Brain microvascular endothelial cell (primary cell): Measurements from ENCODE around the gene ZNF518A.

Source experiments
- DNase-seq: peaks from one replicate; pipeline ENCODE4 v3.0.0-alpha.2; 2020
- H3K27ac ChIP-seq: fragments of 250-450 bp; sonication (Bioruptor Pico); 2 replicates; pipeline ENCODE4 v1.5.1; 2020; ENCODE audit warnings: mild to moderate bottlenecking, moderate library complexity
- H3K27me3 ChIP-seq: fragments of 250-450 bp; sonication (Bioruptor Pico); replicated peaks from 2 replicates; pipeline ENCODE4 v1.5.1; 2020; ENCODE audit warnings: mild to moderate bottlenecking
- H3K36me3 ChIP-seq: fragments of 250-450 bp; sonication (Bioruptor Pico); replicated peaks from 2 replicates; pipeline ENCODE4 v1.5.1; 2020; ENCODE audit warnings: mild to moderate bottlenecking
- H3K4me3 ChIP-seq: 2 replicates; pipeline ENCODE4 v1.5.1; 2011; ENCODE audit warnings: low read depth, mild to moderate bottlenecking, control low read depth, low read length, moderate library complexity
- in situ Hi-C: cut with HindIII; loops from 2 replicates; pipeline ENCODE4 v1.10.0; 2017; ENCODE audit warnings: low sequenced_read_pairs, low pct_ligation_motif_present
- TF ChIP-seq, protein P1 (sequence below): IDR thresholded peaks from 2 replicates; pipeline ENCODE4 v1.5.1; 2011; ENCODE audit warnings: low read depth, mild to moderate bottlenecking, moderate library complexity, low read length, control low read depth, inconsistent platforms; ENCODE audit errors: missing control alignments

The ZNF518A gene

GRCh38 chr10:96136810-96137209 is 6.7 kb downstream of the ZNF518A start:
- in situ Hi-C loops, result no loop called here
- no peak for DNase-seq
- H3K36me3 ChIP-seq, result no peaks in the 10 kb centered on the region
- no peak overlapping the region for H3K4me3 ChIP-seq
- no peak overlapping the region for H3K27ac ChIP-seq
- TF ChIP-seq, protein P1, sequence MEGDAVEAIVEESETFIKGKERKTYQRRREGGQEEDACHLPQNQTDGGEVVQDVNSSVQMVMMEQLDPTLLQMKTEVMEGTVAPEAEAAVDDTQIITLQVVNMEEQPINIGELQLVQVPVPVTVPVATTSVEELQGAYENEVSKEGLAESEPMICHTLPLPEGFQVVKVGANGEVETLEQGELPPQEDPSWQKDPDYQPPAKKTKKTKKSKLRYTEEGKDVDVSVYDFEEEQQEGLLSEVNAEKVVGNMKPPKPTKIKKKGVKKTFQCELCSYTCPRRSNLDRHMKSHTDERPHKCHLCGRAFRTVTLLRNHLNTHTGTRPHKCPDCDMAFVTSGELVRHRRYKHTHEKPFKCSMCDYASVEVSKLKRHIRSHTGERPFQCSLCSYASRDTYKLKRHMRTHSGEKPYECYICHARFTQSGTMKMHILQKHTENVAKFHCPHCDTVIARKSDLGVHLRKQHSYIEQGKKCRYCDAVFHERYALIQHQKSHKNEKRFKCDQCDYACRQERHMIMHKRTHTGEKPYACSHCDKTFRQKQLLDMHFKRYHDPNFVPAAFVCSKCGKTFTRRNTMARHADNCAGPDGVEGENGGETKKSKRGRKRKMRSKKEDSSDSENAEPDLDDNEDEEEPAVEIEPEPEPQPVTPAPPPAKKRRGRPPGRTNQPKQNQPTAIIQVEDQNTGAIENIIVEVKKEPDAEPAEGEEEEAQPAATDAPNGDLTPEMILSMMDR, result no peak
- no peaks in the 10 kb centered on the region for H3K27me3 ChIP-seq

DNA sequence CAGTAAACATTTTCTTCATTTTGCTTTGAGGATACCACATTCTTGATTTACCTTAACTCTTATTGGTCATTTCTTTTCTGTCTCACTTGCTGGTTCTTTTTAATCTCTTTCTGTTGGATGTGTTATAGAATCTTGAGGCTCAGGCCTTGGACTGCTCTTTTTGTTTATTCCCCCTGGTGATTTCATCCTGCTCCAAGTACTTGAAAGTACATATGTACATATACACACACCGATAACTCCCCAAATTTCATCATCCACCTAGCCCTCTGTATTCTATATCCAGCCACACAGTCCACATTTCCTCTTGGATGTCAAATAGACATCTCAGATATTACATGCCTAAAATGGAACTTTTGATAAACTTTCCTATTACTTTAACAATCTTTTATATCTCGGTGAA is 7.5 kb downstream of the ZNF518A start:
- TF ChIP-seq, protein P1, result no peak
- no peak overlapping the region for H3K4me3 ChIP-seq
- no peaks in the 10 kb centered on the region for H3K36me3 ChIP-seq
- in situ Hi-C loops, result no loop called here
- no peak for DNase-seq
- H3K27ac ChIP-seq, result no peak overlapping the region
- no peaks in the 10 kb centered on the region for H3K27me3 ChIP-seq

- DNase-seq, result no peak
- H3K27me3 ChIP-seq, result no peaks in the 10 kb centered on the region
These were observed 8.0 kb downstream of the ZNF518A start for GRCh38 chr10:96138102-96138501.

DNA sequence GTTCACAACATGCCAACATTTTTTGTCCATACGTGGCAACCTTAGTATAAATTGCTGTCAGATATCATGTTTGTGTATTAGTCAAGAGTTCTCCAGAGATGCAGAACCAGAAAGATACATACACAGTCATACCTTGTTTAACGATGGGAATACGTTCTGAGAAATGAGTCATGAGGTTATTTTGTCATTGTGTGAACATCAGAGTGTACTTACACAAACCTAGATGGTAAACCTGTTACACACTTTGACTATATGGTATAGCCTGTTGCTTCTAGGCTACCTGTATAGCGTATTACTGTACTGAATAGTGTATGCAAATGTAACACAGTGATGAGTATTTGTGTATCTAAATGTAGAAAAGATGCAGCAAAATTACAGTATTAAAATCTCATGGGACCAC is 22.3 kb downstream of the ZNF518A start:
- H3K27ac ChIP-seq, result no peak overlapping the region
- no peak for DNase-seq
- in situ Hi-C loops, result no loop called here
- H3K36me3 ChIP-seq, result peaks cover 3% of the 10 kb centered on the region
- H3K4me3 ChIP-seq, result no peak overlapping the region
- TF ChIP-seq, protein P1, result no peak
- H3K27me3 ChIP-seq, result no peaks in the 10 kb centered on the region

More at GRCh38 chr10:96138102-96138501, 8.0 kb downstream of the ZNF518A start:
- in situ Hi-C loops, result no loop called here
- H3K4me3 ChIP-seq, result no peak overlapping the region
- TF ChIP-seq, protein P1, result no peak
- peaks cover 2% of the 10 kb centered on the region for H3K36me3 ChIP-seq
- no peak overlapping the region for H3K27ac ChIP-seq

GRCh38 chr10:96153070-96153469 is 23.0 kb downstream of the ZNF518A start:
- no peak for DNase-seq
- H3K36me3 ChIP-seq, result peaks cover 3% of the 10 kb centered on the region
- H3K27ac ChIP-seq, result no peak overlapping the region
- no peak overlapping the region for H3K4me3 ChIP-seq
- no peaks in the 10 kb centered on the region for H3K27me3 ChIP-seq
- in situ Hi-C loops, result no loop called here
- TF ChIP-seq, protein P1, result no peak

DNA sequence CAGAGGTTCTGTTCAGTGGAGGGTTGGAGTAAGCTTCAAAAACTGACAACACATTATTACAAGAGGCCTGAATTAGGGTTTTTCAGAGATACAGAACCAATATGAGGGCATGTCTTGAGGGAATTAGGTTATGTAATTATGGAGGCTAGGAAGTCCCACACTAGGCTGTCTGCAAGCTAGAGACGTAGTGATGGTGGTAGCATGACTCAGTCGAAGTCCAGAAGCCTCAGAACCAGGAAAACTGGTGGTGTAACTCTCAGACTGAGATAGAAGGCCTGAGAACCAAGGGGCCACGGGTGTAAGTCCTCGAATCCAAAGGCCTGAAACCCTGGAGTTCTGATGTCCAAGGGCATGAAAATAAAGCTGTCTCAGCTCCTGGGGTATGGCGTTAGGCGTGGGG is 35.6 kb downstream of the ZNF518A start:
- in situ Hi-C loops, result no loop called here
- TF ChIP-seq, protein P1, result no peak
- H3K27ac ChIP-seq, result no peak overlapping the region
- no peaks in the 10 kb centered on the region for H3K36me3 ChIP-seq
- H3K27me3 ChIP-seq, result no peaks in the 10 kb centered on the region
- H3K4me3 ChIP-seq, result no peak overlapping the region
- no peak for DNase-seq
